ENCODE measurements around the gene CAPG.

DNA sequence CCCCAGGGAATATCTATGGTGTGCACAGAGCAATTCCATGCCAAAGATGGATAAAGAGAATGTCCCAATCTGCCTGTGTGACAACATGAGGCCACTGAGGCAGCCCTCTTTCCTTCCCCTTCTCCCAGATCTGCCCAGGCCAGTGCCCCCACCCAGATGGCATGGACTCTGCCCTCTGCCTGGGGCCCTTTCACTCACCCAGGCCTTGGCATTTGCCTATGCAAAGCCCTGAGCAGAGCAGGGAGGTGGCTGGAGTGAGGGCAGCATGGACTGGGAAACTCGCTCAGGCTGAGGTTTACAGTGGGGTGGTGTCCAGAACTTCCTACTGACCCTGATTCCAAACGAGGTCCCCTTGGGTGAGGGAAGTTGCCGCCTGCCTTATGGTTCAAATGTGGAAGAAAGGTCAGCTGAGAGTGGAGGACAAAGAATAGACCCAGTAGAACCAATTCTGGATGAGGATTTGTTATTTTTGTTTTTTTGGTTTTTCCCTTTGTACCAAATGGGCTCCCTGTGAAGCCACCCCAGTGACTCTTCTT, 17.2 kb upstream of the CAPG start:
- TF ChIP-seq, protein P1, sequence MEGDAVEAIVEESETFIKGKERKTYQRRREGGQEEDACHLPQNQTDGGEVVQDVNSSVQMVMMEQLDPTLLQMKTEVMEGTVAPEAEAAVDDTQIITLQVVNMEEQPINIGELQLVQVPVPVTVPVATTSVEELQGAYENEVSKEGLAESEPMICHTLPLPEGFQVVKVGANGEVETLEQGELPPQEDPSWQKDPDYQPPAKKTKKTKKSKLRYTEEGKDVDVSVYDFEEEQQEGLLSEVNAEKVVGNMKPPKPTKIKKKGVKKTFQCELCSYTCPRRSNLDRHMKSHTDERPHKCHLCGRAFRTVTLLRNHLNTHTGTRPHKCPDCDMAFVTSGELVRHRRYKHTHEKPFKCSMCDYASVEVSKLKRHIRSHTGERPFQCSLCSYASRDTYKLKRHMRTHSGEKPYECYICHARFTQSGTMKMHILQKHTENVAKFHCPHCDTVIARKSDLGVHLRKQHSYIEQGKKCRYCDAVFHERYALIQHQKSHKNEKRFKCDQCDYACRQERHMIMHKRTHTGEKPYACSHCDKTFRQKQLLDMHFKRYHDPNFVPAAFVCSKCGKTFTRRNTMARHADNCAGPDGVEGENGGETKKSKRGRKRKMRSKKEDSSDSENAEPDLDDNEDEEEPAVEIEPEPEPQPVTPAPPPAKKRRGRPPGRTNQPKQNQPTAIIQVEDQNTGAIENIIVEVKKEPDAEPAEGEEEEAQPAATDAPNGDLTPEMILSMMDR (IDR thresholded peaks at IDR 0.05), result no peak
- TF ChIP-seq POLR2A (IDR thresholded peaks at IDR 0.05), result no peak

Measured in vagina (tissue), 2 donors.